GM15510 (cell line): ENCODE data around the gene YKT6.

Experiments used
- POLR2A ChIP-seq: IDR thresholded peaks from 3 replicates; pipeline ENCODE4 v1.6.1; 2011; ENCODE audit warnings: borderline replicate concordance; ENCODE audit not compliant: insufficient read length; ENCODE audit errors: extremely low read depth

Gene YKT6

DNA sequence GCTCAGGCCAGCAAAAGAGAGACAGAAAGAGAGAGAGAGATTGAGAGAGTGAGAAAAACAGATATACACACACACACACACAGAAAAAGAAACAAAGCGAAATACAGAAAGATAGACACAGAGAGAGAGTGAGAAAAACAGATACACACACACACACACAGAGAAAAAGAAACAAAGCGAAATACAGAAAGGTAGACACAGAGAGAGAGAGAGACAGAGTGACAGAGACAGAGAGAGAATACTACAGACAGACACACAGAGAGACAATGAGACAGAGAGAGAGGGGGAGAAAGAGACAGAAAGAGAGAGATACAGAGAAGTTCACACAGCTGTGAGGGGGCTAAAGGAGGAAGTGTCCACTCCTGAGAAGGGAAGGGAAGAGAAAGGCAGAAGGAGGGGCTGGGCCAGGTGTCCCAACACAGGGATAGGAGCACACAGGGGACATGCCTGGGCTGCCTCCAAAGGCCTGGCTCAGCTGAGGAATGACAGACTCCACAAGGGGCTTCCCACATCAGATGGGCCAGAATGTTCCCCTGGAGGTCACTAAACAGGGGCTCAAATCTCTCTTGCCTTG is 15.8 kb upstream of the YKT6 start:
- no peak for TF ChIP-seq POLR2A

DNA sequence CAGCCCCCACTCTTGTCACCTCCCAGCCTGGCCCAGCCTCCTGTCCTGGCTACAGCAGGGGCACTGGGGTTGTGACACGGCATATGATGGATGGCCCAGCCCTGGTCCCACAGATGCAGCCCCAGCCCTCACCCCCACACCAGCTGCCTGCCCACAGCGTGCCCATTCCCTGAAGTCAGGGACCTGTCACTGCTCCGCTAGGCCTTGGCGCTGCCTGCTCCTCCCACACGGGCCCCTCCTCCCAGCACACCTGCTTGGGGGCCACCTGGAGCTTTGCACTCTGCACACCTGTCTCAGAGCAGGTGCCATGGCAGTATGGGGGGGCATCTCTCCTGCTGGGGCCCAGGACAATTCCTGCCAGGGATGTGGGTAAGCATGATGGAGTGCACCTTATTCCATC is 15.0 kb upstream of the YKT6 start:
- TF ChIP-seq POLR2A = no peak

DNA sequence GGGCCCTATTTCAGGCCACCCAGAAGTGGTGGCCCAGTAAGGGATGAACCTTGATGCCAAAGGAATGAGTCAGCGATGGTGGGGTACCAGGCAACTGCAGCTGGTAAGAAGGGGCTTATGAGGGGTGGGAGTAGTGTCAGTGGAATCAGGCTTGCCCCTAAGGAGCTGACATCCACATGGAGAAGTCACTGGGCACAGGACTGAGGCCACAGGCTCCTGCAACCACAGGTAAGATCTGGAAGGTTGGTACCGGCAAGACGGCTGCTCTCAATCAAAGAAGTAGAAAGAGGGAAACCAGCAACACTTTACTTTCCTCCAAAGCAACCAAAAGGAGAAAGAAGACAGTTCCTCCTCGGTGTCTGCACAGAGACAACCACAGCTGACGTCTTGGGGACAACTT is 14.0 kb upstream of the YKT6 start:
- no peak for TF ChIP-seq POLR2A

DNA sequence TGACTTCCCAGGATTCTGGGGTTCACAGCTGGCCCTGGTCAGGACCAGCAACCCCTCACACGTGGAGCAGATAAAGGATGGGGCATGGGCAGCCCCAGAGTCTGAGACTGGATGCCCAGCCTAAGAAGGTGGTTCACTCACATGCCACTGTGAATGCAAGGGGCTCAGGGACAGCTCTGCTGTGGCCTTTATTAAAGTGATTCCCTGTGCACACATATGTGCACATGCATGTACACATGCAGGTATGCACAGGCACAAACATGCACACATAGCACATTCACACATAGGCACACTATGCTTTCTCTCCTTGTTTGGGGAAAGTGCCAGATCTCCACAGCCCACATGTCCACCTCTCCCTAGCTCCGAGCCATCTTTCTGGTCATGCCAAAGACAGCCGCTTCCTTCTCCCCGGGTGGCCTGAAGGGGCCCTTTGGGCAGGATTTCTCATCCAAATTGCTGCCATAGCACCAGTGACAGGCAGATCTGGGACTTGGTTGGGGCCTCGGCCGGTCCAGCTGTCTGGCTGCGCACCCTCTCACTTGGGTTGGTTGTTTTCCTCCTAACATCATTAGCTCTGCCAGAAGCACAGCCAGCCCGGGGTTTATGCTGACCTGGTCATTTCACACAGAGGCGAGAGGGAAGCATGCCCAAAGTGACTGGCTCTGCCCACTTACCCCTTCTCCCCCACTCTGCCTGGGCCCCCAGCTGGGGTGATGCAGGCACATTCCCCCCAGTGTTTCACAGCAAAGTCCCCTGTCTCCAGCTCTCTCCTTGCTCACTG is 13.0 kb upstream of the YKT6 start:
- TF ChIP-seq POLR2A = no peak

DNA sequence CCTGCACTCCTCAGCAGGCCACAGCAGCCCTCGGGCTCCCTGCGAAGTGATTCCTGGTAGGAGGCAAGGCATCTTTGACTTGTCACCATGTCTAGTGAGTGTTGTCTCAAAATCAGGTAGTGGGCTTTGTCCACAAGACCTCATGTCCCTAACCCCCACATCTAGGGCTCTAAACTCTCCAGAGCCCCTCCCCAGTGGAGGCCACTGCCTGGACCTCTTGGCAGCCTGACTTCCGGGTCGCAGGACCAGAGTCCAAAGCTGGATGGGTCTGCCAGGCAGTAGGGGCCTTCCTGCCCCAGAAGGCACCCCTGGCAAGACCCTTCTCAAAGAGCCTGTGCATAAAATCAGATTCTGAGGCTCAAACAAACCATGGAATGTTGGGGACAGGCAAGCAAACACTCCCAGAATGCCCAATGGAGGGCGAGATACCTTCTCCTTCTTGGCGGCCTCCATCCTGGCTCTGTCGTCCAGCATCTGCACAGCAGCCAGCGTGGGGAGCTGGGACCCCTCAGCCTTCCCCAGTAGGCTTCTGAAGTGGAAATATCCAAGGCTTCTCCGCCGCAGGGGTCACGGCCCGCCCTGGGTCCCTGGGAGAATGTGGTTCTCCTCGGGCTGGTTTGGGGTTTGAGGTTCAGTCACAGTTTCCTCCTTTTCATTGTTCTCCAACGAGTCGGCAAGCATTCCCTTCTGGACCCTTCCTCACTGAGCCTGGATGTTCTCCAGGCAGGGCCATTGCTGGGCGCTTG is 12.1 kb upstream of the YKT6 start:
- no peak for TF ChIP-seq POLR2A

DNA sequence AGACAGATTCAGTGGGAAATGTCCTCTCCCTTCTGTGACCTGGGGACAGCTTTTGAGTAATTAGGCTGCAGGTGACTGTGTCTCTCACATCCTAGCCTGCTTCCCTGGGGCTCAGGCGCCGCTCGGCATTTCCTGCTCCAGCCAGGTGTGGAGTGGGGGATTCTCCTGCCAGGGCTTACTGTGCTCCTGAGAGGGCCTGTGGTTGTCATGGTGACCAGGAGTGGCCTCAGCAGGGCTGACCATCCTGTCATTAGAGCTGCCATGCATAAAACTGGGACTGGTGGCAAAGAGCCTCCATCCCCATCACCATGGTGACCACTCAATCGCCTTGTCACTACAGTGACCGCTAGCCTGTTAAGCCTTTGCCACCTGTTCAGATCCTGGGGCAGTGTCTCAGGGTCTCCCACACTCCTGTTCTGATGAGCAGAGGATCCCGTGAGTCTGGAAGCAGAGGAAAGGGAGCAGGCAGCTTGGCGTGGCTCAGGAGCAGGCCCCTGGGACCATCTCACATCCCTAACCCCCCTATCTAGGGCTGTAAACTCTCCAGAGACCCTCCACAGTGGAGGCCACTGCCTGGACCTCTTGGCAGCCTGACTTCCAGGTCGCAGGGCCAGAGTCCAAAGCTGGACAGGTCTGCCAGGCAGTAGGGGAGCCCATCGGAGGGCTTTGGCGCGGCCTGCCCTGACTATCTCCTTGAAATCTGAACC is 11.3 kb upstream of the YKT6 start, which contains the start of gene GCK:
GCK (minus strand) TSS at position 154 of the 707 bp plus-strand sequence. CDS start 486 bp downstream, outside the sequence.
- TF ChIP-seq POLR2A = no peak

DNA sequence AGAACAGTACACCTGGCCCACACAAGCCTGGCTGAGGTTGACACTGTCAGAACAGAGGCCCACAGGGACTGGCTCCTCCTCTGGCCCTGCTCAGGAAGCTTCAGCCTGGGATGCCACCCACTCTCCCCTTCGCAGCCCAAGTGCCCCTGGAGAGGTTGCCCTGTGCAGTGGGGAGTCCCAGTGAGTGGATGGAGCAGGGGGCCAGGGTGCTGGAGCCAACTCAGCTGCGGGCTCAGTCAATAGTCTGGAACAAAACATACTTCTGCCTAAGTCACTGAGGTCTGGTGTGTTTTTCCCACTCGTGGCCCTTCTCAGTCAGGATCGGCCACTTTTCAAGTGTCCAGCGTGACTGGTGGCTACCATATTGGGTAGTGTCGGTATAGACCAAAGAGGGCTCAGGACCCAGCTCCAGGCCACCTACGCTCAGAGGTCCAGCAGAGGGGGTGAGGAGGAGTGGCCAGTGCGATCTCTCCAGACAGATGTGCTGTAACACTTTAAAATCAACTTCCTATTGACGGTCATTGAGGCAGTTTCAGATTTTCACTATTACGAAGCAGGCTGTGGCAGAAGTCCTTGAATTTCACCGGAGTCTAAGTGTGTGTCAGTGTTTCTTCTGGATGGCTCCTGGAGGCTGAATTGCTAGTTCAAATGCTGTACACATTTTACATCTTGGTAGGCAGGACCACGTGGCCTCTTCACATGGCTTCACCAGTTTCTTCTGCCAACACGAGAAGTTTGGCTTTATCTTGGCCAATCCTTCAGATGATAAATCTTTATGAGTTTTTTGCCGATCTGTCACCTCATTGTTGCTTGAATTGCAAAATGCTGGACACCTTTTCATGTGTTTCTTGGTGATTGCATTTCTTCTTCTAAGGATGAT is 10.5 kb upstream of the YKT6 start:
- no peak for TF ChIP-seq POLR2A

DNA sequence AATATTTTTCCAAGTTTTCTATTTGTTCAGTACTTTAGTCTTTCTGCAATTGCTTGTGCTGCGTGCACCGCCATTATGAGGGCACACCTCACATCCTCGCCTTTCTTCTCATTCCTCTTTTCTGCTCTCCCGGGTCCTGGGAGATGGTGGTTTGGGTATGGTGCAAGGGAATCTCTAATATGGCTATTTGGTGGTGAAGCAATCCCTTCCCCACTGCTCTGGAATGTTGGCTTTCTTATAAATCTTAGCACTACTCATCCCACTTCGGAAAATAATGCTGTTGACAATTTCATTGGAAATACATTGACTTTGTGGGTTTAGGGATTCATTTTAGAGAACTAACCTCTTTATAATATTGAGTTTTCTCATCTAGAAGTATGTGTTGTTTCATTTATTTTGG is 9.6 kb upstream of the YKT6 start:
- TF ChIP-seq POLR2A = no peak

DNA sequence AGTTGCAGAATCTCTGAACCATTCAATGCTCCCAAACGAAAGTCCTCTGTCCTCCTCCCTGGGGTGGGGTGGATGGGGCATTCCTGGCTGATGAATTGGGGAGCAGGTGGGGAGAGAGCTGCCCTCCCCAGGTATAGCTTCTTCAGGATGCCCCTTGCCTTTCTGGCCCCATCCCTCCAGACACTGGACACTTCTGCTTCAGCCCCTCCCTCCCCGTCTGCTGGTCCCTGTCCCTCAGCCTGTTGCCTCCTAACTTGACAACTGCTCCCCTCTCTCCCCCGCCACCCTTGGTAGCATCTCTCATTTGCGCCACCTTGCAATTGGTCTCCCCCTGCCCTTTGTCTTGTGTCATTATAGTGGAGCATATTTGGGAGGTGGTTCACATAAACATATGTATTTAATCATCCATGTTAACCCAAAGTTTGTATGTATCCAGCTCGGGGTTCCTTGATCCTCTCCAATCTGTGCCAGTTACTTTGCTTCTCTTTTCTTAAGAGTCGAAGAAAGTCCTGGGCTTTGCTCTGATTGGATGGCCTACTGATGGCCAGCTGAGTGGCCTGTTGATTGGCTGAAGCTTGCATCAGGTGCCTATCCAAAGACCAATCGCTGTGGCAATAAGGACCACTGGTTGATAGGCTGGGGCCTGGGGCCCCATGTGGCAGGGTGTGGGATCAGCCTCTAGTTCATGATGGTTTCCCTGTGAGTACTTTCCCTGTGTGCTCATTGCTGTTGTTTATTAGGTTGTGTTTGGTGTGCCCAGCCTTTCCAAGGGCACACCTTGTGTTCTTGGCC is 7.6 kb upstream of the YKT6 start:
- no peak for TF ChIP-seq POLR2A

DNA sequence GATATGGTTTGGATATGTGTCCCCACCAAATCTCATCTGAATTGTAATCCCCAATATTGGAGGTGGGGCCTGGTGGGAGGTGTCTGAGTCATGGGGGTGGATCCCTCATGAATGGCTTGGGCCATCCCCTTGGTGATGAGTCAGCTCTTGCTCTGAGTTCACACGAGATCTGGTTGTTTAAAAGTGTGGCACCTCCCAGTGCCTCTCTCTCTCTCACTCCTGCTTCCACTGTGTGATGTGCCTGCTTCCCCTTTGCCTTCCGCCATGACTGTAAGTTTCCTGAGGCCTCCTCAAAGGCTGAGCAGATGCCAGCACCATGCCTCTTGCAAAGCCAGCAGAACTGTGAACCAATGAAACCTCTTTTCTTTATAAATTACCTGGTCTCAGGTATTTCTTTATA is 6.7 kb upstream of the YKT6 start:
- TF ChIP-seq POLR2A = no peak

DNA sequence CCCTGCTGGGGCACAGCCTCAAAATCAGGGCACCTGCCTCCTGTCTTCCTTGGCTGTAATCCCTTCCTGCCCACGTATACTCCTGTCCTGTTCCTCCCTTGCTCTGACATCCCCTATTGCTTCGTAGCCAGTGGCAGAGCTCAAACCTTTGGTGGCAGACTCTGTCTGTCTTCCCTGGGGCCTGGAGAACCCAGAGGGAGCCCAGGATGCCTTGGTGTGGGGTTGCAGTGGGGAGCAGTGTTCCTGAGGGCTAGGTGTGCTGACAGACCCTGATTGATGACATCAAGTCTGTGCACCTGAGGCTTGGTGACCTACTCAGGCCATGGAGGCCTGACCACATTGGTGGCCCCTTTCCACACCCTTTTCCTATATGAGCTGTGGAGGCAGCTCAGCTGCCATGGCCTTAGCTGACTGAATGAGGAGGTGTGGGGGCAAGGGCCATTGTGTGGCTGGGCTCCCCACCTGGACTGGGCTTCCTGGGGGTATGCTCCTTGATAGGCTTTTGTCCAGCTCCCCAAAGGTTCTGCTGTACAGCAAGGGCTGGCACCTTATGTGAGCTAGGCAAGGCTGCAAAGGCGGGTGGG is 6.1 kb upstream of the YKT6 start:
- TF ChIP-seq POLR2A = no peak

DNA sequence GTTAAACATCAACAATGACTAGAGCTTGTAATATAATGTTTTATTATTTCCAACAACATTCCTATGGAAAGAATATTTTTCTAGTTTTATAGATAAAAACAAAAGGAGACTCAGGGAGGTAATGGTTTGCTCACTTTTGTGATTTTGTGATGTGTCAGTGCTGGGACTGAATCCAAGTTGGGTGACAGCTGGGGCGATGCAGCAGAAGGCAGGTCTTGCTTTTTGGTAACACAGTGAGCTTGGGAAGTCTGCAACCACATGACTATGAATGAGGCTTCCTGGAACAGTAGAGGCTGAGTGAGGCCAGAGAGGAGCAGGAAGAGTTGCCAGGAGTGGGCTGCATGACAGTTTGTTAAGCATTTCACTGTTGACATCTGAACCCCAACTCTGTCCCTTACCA is 4.9 kb upstream of the YKT6 start:
- TF ChIP-seq POLR2A = no peak

DNA sequence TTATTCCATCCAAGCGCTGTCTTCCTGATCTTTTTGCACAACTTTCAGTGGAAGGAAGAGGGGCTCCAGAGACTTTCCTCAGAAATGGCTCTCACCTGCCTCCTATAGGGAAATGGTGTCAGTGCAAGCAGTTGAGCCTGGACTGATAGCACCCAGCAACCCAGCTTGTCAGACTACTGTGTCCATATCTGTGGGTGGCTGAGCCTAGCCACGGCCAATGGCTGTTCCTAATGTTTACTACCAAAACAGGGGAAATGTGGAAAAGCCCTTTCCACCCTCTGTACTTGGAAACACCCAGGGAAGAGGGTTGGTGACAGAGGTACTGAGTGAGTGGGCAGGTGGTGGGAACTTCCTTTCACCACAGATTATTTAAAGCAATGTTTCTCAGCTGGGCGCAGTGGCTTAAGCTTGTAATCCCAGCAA is 4.3 kb upstream of the YKT6 start:
- TF ChIP-seq POLR2A = no peak
